PC-9 (cell line): Measurements from ENCODE around the gene RNF225. TPM values are rescaled to one million over a fixed set of nuclear protein-coding genes. Genes with fewer than 3 reads are reported as not detected.

Experiments
- BruUV-seq: library from RNA; stranded (reverse); fragments of 400-500 nt; replicated peaks from 2 replicates; lab custom pipeline; 2021; lab: Mats Ljungman, UMichigan
- CTCF ChIA-PET: fragments of 300-600 bp; sonication (Branson Sonifier 250); formaldehyde crosslinking; loops from one replicate; lab custom pipeline; 2022; ENCODE audit warnings: antibody characterized with exemption; lab: Charles Lee
- POLR2A ChIA-PET: fragments of 300-600 bp; sonication (Branson Sonifier 250); formaldehyde crosslinking; loops from one replicate; lab custom pipeline; 2022; ENCODE audit warnings: antibody characterized with exemption; ENCODE audit not compliant: unreplicated experiment; lab: Charles Lee
- DNase-seq, 2 experiments: peaks; one replicate each; pipeline versions ENCODE4 v3.0.0 to v3.0.0-alpha.2; 2015 to 2022; ENCODE audit warnings: mixed read lengths in 1 of 2
- H2AFZ ChIP-seq: fragments of 200-600 bp; sonication (generic); 2 replicates; pipeline ENCODE4 v1.8.1; 2017; ENCODE audit warnings: antibody characterized with exemption
- H3F3A ChIP-seq: fragments of 200-600 bp; sonication (generic); 2 replicates; pipeline ENCODE4 v1.8.1; 2017; ENCODE audit warnings: antibody characterized with exemption, mild to moderate bottlenecking, low read depth; ENCODE audit not compliant: insufficient read depth
- H3K27ac ChIP-seq: fragments of 200-600 bp; sonication (generic); 2 replicates; pipeline ENCODE4 v1.6.1; 2016; ENCODE audit warnings: mixed run types
- H3K27me3 ChIP-seq: fragments of 200-600 bp; sonication (generic); 2 replicates; pipeline ENCODE4 v1.6.1; 2016; ENCODE audit warnings: low read depth, mixed run types; ENCODE audit not compliant: insufficient read depth
- H3K36me3 ChIP-seq: fragments of 200-600 bp; sonication (generic); 2 replicates; pipeline ENCODE4 v1.6.1; 2016; ENCODE audit warnings: low read depth, mixed run types
- H3K4me1 ChIP-seq: fragments of 200-600 bp; sonication (generic); replicated peaks from 2 replicates; pipeline ENCODE4 v1.6.1; 2016; ENCODE audit warnings: mixed run types; ENCODE audit not compliant: insufficient read depth
- H3K4me2 ChIP-seq: fragments of 200-600 bp; sonication (generic); 2 replicates; pipeline ENCODE4 v1.6.1; 2017; ENCODE audit warnings: mixed run types
- H3K4me3 ChIP-seq: fragments of 200-600 bp; sonication (generic); 2 replicates; pipeline ENCODE4 v1.6.1; 2016; ENCODE audit warnings: mixed run types
- H3K79me2 ChIP-seq: fragments of 200-600 bp; sonication (generic); 2 replicates; pipeline ENCODE4 v1.6.1; 2017; ENCODE audit warnings: low read depth, mixed run types
- H3K9me2 ChIP-seq: fragments of 200-600 bp; sonication (generic); 2 replicates; pipeline ENCODE4 v1.8.1; 2017; ENCODE audit warnings: mild to moderate bottlenecking; ENCODE audit not compliant: insufficient read depth
- H3K9me3 ChIP-seq: fragments of 200-600 bp; sonication (generic); 2 replicates; pipeline ENCODE4 v1.8.1; 2016; ENCODE audit warnings: low read depth; ENCODE audit not compliant: insufficient read depth
- H4K20me1 ChIP-seq: fragments of 200-600 bp; sonication (generic); 2 replicates; pipeline ENCODE4 v1.8.1; 2017; ENCODE audit not compliant: insufficient read depth
- CTCF ChIP-seq: fragments of 200-600 bp; sonication (generic); conservative IDR thresholded peaks from 2 replicates; pipeline ENCODE4 v1.6.1; 2017; ENCODE audit warnings: mixed run types, antibody characterized with exemption, mild to moderate bottlenecking, moderate library complexity
- EZH2 ChIP-seq: fragments of 200-600 bp; sonication (generic); IDR thresholded peaks from 2 replicates; pipeline ENCODE4 v1.8.0; 2017; ENCODE audit warnings: antibody characterized with exemption, low read depth
- intact Hi-C: fragments of 100-400 bp; cut with micrococcal nuclease; formaldehyde crosslinking; loops from one replicate; pipeline ENCODE4 v1.10.0; 2022; ENCODE audit not compliant: unreplicated experiment
- total RNA-seq: library from RNA; stranded (reverse); gene quantifications from 2 replicates; pipeline ENCODE4 v1.2.3, GENCODE V29; 2021

Gene RNF225
- total RNA-seq, 1 experiment from 2014 or later, result 0.61 TPM

DNA sequence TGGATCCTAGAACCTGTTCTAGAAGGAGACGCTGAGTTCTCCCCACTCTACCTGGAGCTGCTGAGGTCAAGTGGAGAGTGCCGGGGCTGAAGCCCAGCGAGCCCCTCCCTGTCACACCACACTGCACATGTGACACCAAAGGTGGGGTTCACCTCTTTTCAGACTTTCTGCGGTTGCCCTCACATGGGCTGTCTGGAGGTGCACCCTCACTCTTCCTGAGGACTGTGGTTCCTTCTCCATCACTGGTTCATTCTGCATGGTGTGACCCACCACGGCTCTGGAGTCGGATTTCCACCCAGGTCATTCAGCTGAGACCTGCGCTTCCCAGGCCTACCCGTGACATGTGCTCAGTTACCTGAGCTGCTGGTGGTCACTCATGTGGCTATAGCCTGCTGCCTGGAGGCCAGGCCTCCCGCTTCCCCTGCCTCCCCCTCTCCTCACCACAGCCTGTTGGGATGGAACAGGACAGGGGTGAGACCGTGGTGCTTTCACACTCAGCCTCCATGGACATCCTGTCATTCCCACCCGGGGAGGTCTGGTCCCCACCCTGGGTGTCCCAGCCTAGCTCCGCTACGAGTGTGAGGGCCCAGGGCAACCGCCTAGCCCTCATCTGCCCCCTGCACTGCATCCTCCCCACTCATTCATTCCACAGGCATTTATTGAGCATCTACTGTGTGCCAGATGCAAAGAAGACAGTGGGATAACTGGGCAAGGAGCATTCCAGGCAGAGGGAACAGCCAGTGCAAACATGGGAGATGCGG lies 41.6 kb upstream of the RNF225 start:
- TF ChIP-seq EZH2 (no peak), CTCF (no peak)
- no peaks in the 10 kb centered on the region for H4K20me1 ChIP-seq
- BruUV-seq, result no TSS peak
- H3F3A ChIP-seq, result no peaks in the 10 kb centered on the region
- ChIA-PET CTCF (no interaction called here), POLR2A (no interaction called here)
- no peaks in the 10 kb centered on the region for H3K27me3 ChIP-seq
- DNase-seq, result no peak
- H3K4me1 ChIP-seq, result no peaks in the 10 kb centered on the region
- no peak overlapping the region for H3K4me2 ChIP-seq
- no peaks in the 10 kb centered on the region for H3K36me3 ChIP-seq
- no peaks in the 10 kb centered on the region for H3K9me3 ChIP-seq
- no peaks in the 10 kb centered on the region for H3K79me2 ChIP-seq
- H3K4me3 ChIP-seq, result no peak overlapping the region
- H3K27ac ChIP-seq, result no peak overlapping the region
- no peaks in the 10 kb centered on the region for H3K9me2 ChIP-seq
- intact Hi-C loops, result no loop called here
- H2AFZ ChIP-seq, result no peak overlapping the region

GRCh38 chr19:58354478-58355030 lies 40.9 kb upstream of the RNF225 start:
- Histone ChIP-seq H3K27ac (no peak overlapping the region), H3K36me3 (no peaks in the 10 kb centered on the region), H3K9me2 (no peaks in the 10 kb centered on the region), H3K9me3 (no peaks in the 10 kb centered on the region), H2AFZ (no peak overlapping the region), H3K4me3 (no peak overlapping the region), H3F3A (no peaks in the 10 kb centered on the region), H3K79me2 (no peaks in the 10 kb centered on the region), H3K4me2 (no peak overlapping the region), H3K27me3 (no peaks in the 10 kb centered on the region), H3K4me1 (no peaks in the 10 kb centered on the region), H4K20me1 (no peaks in the 10 kb centered on the region)
- POLR2A ChIA-PET, result no interaction called here
- TF ChIP-seq CTCF, result no peak
- TF ChIP-seq EZH2, result no peak
- intact Hi-C loops, result no loop called here
- DNase-seq, result no peak
- no TSS peak for BruUV-seq
- CTCF ChIA-PET, result no interaction called here

DNA sequence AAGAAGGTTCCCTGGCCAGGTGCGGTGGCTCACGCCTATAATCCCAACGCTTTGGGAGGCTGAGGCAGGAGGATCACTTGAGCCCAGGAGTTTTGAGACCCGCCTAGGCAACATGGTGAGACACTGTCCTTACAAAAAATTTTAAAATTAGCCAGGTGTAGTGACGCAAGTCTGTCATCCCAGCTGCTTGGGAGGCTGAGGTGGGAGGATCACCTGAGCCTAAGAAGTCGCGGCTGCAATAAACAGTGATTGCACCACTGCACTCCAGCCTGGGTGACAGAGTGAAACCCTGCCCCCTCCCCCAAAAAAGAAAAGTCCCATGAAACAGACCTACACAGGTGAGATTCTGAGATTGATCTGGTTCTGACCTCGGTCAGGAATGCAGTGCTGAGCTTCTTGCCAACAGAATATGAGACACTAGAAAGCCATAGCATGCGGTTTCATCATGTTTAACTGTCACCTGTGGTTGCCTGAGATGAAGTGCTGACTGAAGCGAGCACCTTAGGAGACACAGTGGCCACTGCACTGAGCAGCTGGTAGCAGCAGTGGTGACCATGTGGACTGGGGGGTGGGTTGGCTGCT lies 40.1 kb upstream of the RNF225 start:
- no peak overlapping the region for H3K4me2 ChIP-seq
- H2AFZ ChIP-seq, result no peak overlapping the region
- no peak for DNase-seq
- TF ChIP-seq CTCF, result no peak
- no peak for TF ChIP-seq EZH2
- no peaks in the 10 kb centered on the region for H3K9me2 ChIP-seq
- H4K20me1 ChIP-seq, result no peaks in the 10 kb centered on the region
- H3K79me2 ChIP-seq, result no peaks in the 10 kb centered on the region
- no peaks in the 10 kb centered on the region for H3K9me3 ChIP-seq
- CTCF ChIA-PET, result no interaction called here
- BruUV-seq, result no TSS peak
- POLR2A ChIA-PET, result interaction anchor here (0.7 kb wide), 1 partner anchor 8 kb away, joined by 3 read pairs; no protein-coding TSS in a partner anchor
- intact Hi-C loops, result no loop called here
- H3K27me3 ChIP-seq, result no peaks in the 10 kb centered on the region
- H3K36me3 ChIP-seq, result no peaks in the 10 kb centered on the region
- H3K27ac ChIP-seq, result no peak overlapping the region
- H3K4me1 ChIP-seq, result no peaks in the 10 kb centered on the region
- H3K4me3 ChIP-seq, result no peak overlapping the region
- no peaks in the 10 kb centered on the region for H3F3A ChIP-seq
